ENCODE results near the gene PDLIM4. TPM values are rescaled to one million over a fixed set of nuclear protein-coding genes. Genes with fewer than 3 reads are reported as not detected.
A peak's percentile ranks its signal among the peaks of the same experiment; 100 is the strongest.

PDLIM4 gene
- polyA plus RNA-seq, 3 donors: 15.5 to 20.5 (median 16.3) TPM

- no peak for DNase-seq
These were observed 32.8 kb upstream of the PDLIM4 start for GRCh38 chr5:132224716-132225115.

- DNase-seq: peak; percentile 21
These were observed 32.1 kb upstream of the PDLIM4 start for GRCh38 chr5:132225165-132226032.

DNA sequence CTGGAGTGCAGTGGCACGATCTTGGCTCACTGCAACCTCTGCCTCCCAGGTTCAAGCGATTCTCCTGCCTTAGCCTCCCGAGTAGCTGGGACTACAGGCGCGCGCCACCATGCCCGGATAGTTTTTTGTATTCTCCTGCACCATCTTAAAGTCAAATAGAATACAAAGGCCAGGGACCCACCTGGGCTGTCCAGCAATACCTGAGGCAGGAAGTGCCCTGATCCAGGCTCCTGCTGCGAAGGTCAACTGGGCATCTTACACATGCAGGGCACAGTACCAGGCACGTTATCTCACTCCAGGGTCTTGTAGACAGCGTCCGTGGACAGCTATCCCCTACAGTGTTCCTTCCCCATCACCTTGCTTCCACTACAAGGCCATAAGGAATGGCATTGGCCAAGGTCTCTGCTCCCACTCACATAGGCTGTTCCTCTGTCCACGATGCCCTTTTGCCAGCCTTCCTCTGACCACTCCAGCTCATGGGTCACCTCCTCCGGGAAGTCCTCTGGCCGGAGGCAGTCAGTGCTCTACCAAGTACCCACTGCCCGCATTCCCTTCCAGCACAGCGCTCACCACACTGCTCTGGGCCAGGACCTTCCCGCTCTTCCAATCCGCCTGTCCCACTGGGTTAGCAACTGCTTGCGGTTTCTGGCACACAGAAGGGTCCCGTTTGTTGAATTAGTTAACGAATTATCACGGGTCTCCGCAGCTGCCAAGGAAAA is 30.8 kb upstream of the PDLIM4 start:
- no peak for DNase-seq

GRCh38 chr5:132227235-132227484 is 30.3 kb upstream of the PDLIM4 start:
- DNase-seq: no peak

GRCh38 chr5:132227485-132228240 is 29.8 kb upstream of the PDLIM4 start, which contains the start of gene P4HA2:
TSS of gene P4HA2 (minus strand) at chr5:132227853. CDS start at chr5:132218626, 9,227 bp downstream.
- peak; percentile 69 for DNase-seq

- no peak for DNase-seq
These were observed 29.1 kb upstream of the PDLIM4 start for GRCh38 chr5:132228241-132229035.

DNA sequence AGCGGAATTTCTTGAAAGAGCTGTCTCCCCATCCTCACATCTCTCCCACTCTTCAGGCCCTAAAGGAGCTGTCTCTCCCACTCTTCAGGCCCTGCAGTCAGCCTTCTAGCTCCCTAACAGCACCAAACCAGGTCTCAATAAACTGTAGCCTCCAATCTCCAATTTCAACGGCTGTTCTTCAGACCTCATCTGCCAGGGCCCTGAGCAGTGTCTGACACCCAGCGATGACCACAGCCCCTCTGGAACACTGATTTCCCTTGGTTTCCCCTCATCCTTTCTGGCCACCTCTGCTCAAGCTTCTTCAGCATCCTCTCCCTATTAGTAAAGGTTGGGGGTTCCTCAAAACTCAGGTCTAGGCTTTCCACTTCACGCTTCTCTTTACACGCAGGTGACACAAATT is 28.3 kb upstream of the PDLIM4 start:
- no peak for DNase-seq

GRCh38 chr5:132230871-132231270 is 26.6 kb upstream of the PDLIM4 start:
- DNase-seq: no peak

DNA sequence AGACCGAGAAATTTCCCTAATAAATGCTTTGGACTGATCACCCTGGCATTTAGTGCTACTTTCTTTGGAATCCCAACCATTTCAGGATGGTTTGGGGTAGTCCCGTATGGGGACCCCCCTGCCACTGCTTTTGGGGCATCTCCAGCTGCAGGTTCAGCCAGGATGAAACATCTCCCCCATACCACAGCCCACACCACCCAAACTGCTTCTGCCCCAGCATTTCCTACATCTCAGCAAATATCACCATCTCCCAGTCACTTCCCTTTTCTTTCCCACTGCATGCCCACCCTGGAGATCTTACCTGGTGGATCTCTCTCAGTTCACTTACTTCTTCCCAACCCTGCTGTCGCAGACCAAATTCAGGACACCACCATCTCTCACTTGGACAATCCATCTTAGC is 25.0 kb upstream of the PDLIM4 start:
- no peak for DNase-seq

DNA sequence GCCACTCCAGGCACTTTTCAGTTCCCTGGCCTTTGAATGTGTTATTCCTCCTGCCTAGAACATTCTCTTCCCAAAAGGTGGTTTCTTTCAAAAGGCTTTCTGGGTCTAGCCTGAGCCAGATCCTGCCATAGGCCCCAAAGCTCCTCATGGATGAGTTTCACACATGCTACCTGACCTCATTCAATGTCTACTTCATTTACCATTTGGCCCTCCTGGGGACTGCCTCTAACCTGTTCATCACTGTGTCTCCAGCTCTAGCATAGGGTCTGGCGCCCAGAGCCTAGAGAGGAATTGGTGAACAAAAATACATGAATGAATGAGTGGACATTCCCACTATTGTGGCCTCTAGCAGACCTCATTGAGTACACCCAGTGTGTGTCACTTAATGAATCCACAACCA is 24.4 kb upstream of the PDLIM4 start:
- DNase-seq: no peak

GRCh38 chr5:132233811-132234683 is 23.4 kb upstream of the PDLIM4 start:
- no peak for DNase-seq

GRCh38 chr5:132234684-132235062 is 22.8 kb upstream of the PDLIM4 start:
- DNase-seq: no peak

- DNase-seq: no peak
These were observed 22.2 kb upstream of the PDLIM4 start for GRCh38 chr5:132235340-132235739.

DNA sequence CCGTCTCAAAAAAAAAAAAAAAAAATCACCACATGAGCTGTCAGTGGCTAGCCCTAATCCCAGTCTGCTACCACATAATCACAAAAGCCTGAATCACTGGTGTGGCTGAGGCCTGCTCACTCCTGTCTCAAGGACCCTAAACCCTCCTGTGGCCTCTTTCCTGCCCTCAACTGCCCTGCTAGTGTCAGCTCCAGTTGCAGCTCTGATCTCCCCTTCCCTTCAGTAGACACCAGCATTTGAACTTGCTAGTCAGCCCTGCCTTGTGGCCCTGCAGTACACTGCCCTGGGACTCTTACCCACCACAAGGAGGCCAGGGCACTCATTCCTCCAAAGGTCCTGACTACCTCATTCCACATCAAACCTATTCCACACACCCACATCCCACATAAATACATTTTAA is 20.4 kb upstream of the PDLIM4 start:
- DNase-seq: no peak

GRCh38 chr5:132237670-132238069 is 19.8 kb upstream of the PDLIM4 start:
- no peak for DNase-seq

- DNase-seq: no peak
These were observed 19.2 kb upstream of the PDLIM4 start for GRCh38 chr5:132238169-132238744.

- no peak for DNase-seq
These were observed 18.5 kb upstream of the PDLIM4 start for GRCh38 chr5:132238901-132239500.

DNA sequence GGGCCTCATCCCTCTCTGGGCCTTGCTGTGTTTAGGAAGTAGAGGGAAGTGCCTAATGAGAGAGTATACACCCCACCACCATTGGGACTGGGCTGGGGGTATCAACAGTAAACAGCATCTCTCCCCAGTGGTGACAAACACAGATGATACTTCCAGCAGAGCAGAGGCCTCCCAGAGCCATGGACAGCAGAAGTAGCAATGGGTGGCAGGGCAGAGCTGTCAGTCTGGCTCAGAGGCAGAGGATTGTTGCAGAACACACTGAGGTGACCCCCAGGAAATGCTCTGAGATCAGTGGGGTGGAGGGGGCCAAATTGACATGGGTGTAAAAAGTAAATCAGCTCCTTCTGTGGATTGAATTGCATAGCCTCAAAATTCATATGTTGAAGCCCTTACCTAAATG is 17.7 kb upstream of the PDLIM4 start:
- DNase-seq: no peak

DNA sequence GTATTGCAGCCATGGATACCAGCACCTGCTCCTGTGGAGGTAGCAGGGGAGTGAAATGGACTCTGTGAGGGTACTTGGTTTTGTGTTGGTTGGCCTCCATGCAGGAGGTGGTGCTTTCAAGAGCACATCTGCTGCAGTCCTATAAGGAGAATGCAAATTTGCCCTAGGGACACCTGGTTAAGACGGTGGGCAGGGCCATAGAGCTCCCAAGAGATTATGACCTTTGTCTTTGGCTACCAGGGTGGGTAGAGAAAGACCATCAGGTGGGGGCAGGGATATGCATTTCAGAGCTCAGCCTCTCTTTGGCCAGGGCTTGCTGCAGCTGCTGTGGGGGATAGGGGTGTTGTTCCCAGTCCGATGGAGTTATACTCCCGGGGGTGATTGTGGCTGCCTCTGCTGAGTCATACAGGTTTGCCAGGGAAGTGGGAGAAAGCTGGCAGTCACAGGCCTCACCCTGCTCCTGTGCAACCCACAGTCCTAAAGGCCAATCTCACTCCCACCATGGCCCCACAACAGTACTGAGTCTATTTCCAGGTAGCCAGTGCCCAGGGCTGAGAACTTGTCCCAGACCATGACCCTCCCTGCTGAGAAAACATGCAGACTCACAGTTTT is 14.0 kb upstream of the PDLIM4 start:
- no peak for DNase-seq

DNA sequence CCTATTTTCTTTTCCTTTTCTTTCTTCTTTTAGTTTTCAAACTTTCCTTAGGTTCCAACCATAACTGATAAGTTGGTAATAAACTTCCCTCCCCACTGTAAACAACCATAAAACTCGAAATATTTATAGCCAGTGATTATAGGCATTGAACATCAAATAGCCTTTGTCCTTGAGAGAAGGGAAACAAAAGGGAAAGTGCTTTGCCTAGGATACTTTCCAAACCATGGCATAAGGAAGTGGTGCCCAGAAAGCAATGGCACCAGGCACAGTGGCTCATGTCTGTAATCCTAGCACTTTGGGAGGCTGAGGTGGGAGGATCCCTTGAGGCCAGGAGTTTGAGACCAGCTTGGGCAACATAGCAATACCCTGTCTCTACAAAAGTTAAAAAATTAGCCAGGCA is 11.9 kb upstream of the PDLIM4 start:
- DNase-seq: no peak

Measured in renal pelvis (tissue), 4 donors.